GM12878 (cell line): ENCODE results near the gene ZNF93. TPM values are rescaled to one million over a fixed set of nuclear protein-coding genes. Genes with fewer than 3 reads are reported as not detected.
"Not testable (repeated sequence)": the region's sequence is repeated elsewhere in the genome, so short reads cannot be mapped to it uniquely, and the experiment has no call there.

Experiments used
- ATAC-seq: fragments of 200-7000 bp; cut with Tn5 transposase; 3 replicates; pipeline ENCODE4 v1.9.1; 2020; ENCODE audit warnings: mild to moderate bottlenecking, moderate library complexity
- BruUV-seq: library from RNA; stranded (reverse); fragments of 400-500 nt; replicated peaks from 2 replicates; lab custom pipeline; 2021; lab: Mats Ljungman, UMichigan
- CTCF ChIA-PET: fragments of 300-600 bp; sonication (Branson Sonifier 250); formaldehyde crosslinking; extraction: SDS; loops from one replicate; lab custom pipeline; 2021; ENCODE audit warnings: inconsistent platforms; lab: Yijun Ruan, JAX
- POLR2A ChIA-PET: fragments of 350-600 bp; formaldehyde crosslinking; extraction: SDS; loops from one replicate; lab custom pipeline; 2021; ENCODE audit warnings: inconsistent platforms; lab: Charles Lee
- RAD21 ChIA-PET: fragments of 300-600 bp; sonication (Branson Sonifier 250); formaldehyde crosslinking; loops from one replicate; lab custom pipeline; 2023; ENCODE audit warnings: antibody characterized with exemption; ENCODE audit not compliant: unreplicated experiment; lab: Charles Lee
- SMC1A ChIA-PET: fragments of 300-600 bp; sonication (Branson Sonifier 250); formaldehyde crosslinking; loops from one replicate; lab custom pipeline; 2023; ENCODE audit not compliant: unreplicated experiment, uncharacterized antibody; lab: Charles Lee
- DNase-seq: peaks from one replicate; pipeline ENCODE4 v3.0.0-alpha.2; 2011; ENCODE audit warnings: low read depth, low spot score
- FAIRE-seq: peaks from 3 replicates; lab custom pipeline; 2011; peaks lifted over from hg19 to GRCh38; lab: Jason Lieb, UNC
- H2AFZ ChIP-seq: 2 replicates; pipeline ENCODE4 v1.6.0; 2011; ENCODE audit warnings: low read depth, low read length, control low read depth; ENCODE audit not compliant: control insufficient read depth
- H3K27ac ChIP-seq: 2 replicates; pipeline ENCODE4 v1.5.1; 2011; ENCODE audit warnings: control low read depth; ENCODE audit not compliant: control insufficient read depth, insufficient read depth
- H3K27me3 ChIP-seq, 2 experiments: replicated peaks in 1 of 2; 2 replicates each; pipeline versions ENCODE4 v1.6.0 to v1.6.1; 2011; ENCODE audit warnings: low read length in 1 of 2; ENCODE audit not compliant: control insufficient read depth in 2 of 2, insufficient read depth in 2 of 2
- H3K36me3 ChIP-seq, 2 experiments: 2 replicates each; pipeline ENCODE4 v1.5.1; 2011; ENCODE audit warnings: low read length in 1 of 2; ENCODE audit not compliant: control insufficient read depth in 2 of 2, insufficient read depth in 2 of 2
- H3K4me1 ChIP-seq: 2 replicates; pipeline ENCODE4 v1.6.1; 2011; ENCODE audit warnings: mild to moderate bottlenecking, low read length, moderate library complexity, mixed read lengths; ENCODE audit not compliant: control insufficient read depth, insufficient read depth
- H3K4me2 ChIP-seq: 2 replicates; pipeline ENCODE4 v1.6.0; 2011; ENCODE audit warnings: control low read depth; ENCODE audit not compliant: control insufficient read depth, insufficient read depth
- H3K4me3 ChIP-seq: fragments of 200-600 bp; sonication (generic); 2 replicates; pipeline ENCODE4 v1.5.1; 2016
- H3K79me2 ChIP-seq: 2 replicates; pipeline ENCODE4 v1.6.0; 2011; ENCODE audit warnings: low read length; ENCODE audit not compliant: control insufficient read depth, insufficient read depth
- H3K9ac ChIP-seq: 2 replicates; pipeline ENCODE4 v1.8.0; 2011; ENCODE audit warnings: low read length, control low read depth, mixed read lengths; ENCODE audit not compliant: control insufficient read depth, insufficient read depth
- H3K9me3 ChIP-seq: replicated peaks from 3 replicates; pipeline ENCODE4 v1.5.1; 2011; ENCODE audit warnings: mild to moderate bottlenecking, low read length; ENCODE audit not compliant: control insufficient read depth, insufficient read depth
- H4K20me1 ChIP-seq: 2 replicates; pipeline ENCODE4 v1.6.0; 2011; ENCODE audit not compliant: control insufficient read depth, insufficient read depth
- CTCF ChIP-seq, 3 experiments: IDR thresholded peaks in 2 of 3; conservative IDR thresholded peaks in 1 of 3; 2 replicates each; pipeline ENCODE4 v1.5.1; 2011; ENCODE audit warnings: low read depth in 3 of 3, low read length in 3 of 3, mild to moderate bottlenecking in 3 of 3, control low read depth in 2 of 3, moderate library complexity in 2 of 3, inconsistent platforms in 1 of 3, mixed read lengths in 1 of 3; ENCODE audit not compliant: control insufficient read depth in 2 of 3, insufficient read depth in 1 of 3; ENCODE audit errors: extremely low read depth in 1 of 3
- RAD21 ChIP-seq: IDR thresholded peaks from 2 replicates; pipeline ENCODE4 v1.6.1; 2011; ENCODE audit warnings: mild to moderate bottlenecking, low read depth, low read length, moderate library complexity; ENCODE audit not compliant: insufficient read depth
- SMC3 ChIP-seq: IDR thresholded peaks from 2 replicates; pipeline ENCODE4 v1.6.1; 2011; ENCODE audit warnings: low read length, improper control_type of control experiment, borderline replicate concordance
- WGBS: methylation state at CpG from one replicate; pipeline ENCODE4 v1.1.6; 2016; ENCODE audit warnings: low lambda C conversion rate; ENCODE audit not compliant: insufficient replicate concordance, insufficient coverage; ENCODE audit errors: missing lambda C conversion rate; 5-methylcytosine and 5-hydroxymethylcytosine counted together
- in situ Hi-C: fragments of 300-500 bp; cut with MboI; formaldehyde crosslinking; loops from 9 replicates; pipeline ENCODE4 v1.14.3; 2018; ENCODE audit warnings: mixed read lengths
- intact Hi-C: fragments of 100-400 bp; cut with micrococcal nuclease; formaldehyde crosslinking; loops from one replicate; pipeline ENCODE4 v1.14.2; 2022; ENCODE audit not compliant: unreplicated experiment
- polyA plus RNA-seq, 11 experiments: library from polyadenylated mRNA; depleted of rRNA in 4 of 11; unstranded in 6 of 11; stranded (reverse) in 5 of 11; fragments of >200 nt; fragmentation: Nextera tagmentation in 4 of 11; fragmentation: Illumina TruSeq in 1 of 11; extraction: Ambion mirVana in 4 of 11; extraction: Trizol in 1 of 11; gene quantifications; 1 replicate in 1 of 11; 2 replicates in 10 of 11; pipeline versions ENCODE4 v1.2.1 to v1.2.3, GENCODE V29; 2011 to 2016; ENCODE audit warnings: inconsistent platforms in 2 of 11, missing spikeins in 2 of 11, low read depth in 1 of 11
- total RNA-seq, 4 experiments: library from RNA; depleted of rRNA in 3 of 4; stranded (reverse); fragments of >200 nt in 3 of 4; fragmentation: Illumina TruSeq in 1 of 4; extraction: Trizol in 1 of 4; gene quantifications; 2 replicates each; pipeline versions ENCODE4 v1.2.1 to v1.2.3, GENCODE V29; 2013 to 2021

ZNF93 gene
- total and polyA plus RNA-seq, 10 of the 15 experiments (the other 5 are each of a cell fraction or from before 2014, with no cell fraction given) = 0.70 to 7.9 (median 1.9) TPM

GRCh38 chr19:19959151-19959799 lies 58.5 kb downstream of the ZNF93 start:
- H2AFZ ChIP-seq, FAIRE-seq, H4K20me1 ChIP-seq, H3K4me1 ChIP-seq, H3K27me3 ChIP-seq, H3K79me2 ChIP-seq, H3K4me3 ChIP-seq, H3K4me2 ChIP-seq, H3K36me3 ChIP-seq, H3K9ac ChIP-seq, H3K9me3 ChIP-seq, ATAC-seq, BruUV-seq, POLR2A ChIA-PET, H3K27ac ChIP-seq: not testable (repeated sequence)
- WGBS = 5% methylated on average over 9 of the region's 9 CpGs
- TF ChIP-seq SMC3 (peak; percentile 28; the same call in 1 of the 2 replicates), RAD21 (peak; percentile 65), CTCF (IDR thresholded peaks at IDR 0.05 in 2 of 3, conservative IDR thresholded peaks at IDR 0.05 in 1 of 3; ENCODE audit: control insufficient read depth in 2 of 3, extremely low read depth in 1 of 3, insufficient read depth in 1 of 3, low read depth in 3 of 3, low read length in 3 of 3) (peak; percentile 27 to 55 (median 38); a peak in 4 of 6 replicates)
- ChIA-PET CTCF (interaction anchor here (0.6 to 2.0 kb wide), 3 partner anchors 185 to 430 kb away, joined by 3 to 15 read pairs (median 4); no protein-coding TSS in a partner anchor), RAD21 (interaction anchor here (1.4 to 2.2 kb wide), 2 partner anchors 183 to 290 kb away, joined by 4 read pairs; partner anchors contain the start of gene ZNF101), SMC1A (interaction anchor here (1.3 to 1.7 kb wide), 2 partner anchors 138 to 427 kb away, joined by 3 read pairs; partner anchors contain the start of gene ZNF506)
- intact Hi-C loops = loop anchor here (1.0 kb wide), 1 partner anchor 427 kb away; no protein-coding TSS in a partner anchor
- in situ Hi-C loops = loop anchor here (5.0 kb wide), 1 partner anchor 432 kb away; the partner anchor contains the start of gene YJEFN3
- DNase-seq = peak; percentile 1
